Spinal cord (tissue), 10 donors: ENCODE measurements around the gene LRRTM2. TPM values are rescaled to one million over a fixed set of nuclear protein-coding genes. Genes with fewer than 3 reads are reported as not detected.
"Not testable (repeated sequence)": the region's sequence is repeated elsewhere in the genome, so short reads cannot be mapped to it uniquely, and the experiment has no call there.

Experiments used
- DNase-seq, 6 donors: peaks; one replicate each; pipeline versions ENCODE4 v3.0.0 to v3.0.0-alpha.2; 2013 to 2015; ENCODE audit warnings: low spot score in 6 of 6, low read depth in 4 of 6
- H3K27ac ChIP-seq: one replicate; pipeline ENCODE4 v1.5.1; 2013; ENCODE audit warnings: low read depth, low read length, control low read depth
- H3K27me3 ChIP-seq: one replicate; pipeline ENCODE4 v1.6.1; 2013; ENCODE audit warnings: low read length; ENCODE audit not compliant: control insufficient read depth, insufficient read depth
- H3K36me3 ChIP-seq: one replicate; pipeline ENCODE4 v1.6.1; 2013; ENCODE audit warnings: low read length; ENCODE audit not compliant: control insufficient read depth, insufficient read depth
- H3K4me1 ChIP-seq: one replicate; pipeline ENCODE4 v1.6.1; 2013; ENCODE audit warnings: low read length; ENCODE audit not compliant: control insufficient read depth, insufficient read depth
- H3K4me3 ChIP-seq: one replicate; pipeline ENCODE4 v1.5.1; 2013; ENCODE audit warnings: low read depth, low read length, control low read depth
- H3K9me3 ChIP-seq: one replicate; pipeline ENCODE4 v1.6.1; 2013; ENCODE audit warnings: low read length; ENCODE audit not compliant: control insufficient read depth, insufficient read depth
- WGBS: methylation state at CpG from one replicate; pipeline ENCODE4 v1.1.5; 2013; ENCODE audit warnings: missing lambda C conversion rate; ENCODE audit not compliant: insufficient coverage; 5-methylcytosine and 5-hydroxymethylcytosine counted together
- long read RNA-seq, 4 donors: transcript quantifications; one replicate each; lab custom pipeline, GENCODE V29; 2026
- polyA plus RNA-seq, 2 donors: library from polyadenylated mRNA; unstranded; fragments of 120-200 nt; gene quantifications; one replicate each; pipeline ENCODE4 v1.2.1, GENCODE V29; 2013; ENCODE audit not compliant: insufficient read length in 2 of 2
- total RNA-seq, 2 donors: library from RNA; depleted of rRNA in 1 of 2; stranded (reverse); fragments of 120-200 nt in 1 of 2; fragments of >200 nt in 1 of 2; gene quantifications; one replicate each; pipeline versions ENCODE4 v1.2.3 to v1.2.4, GENCODE V29; 2013 to 2014
- donor health status: healthy.

LRRTM2 gene, protein sequence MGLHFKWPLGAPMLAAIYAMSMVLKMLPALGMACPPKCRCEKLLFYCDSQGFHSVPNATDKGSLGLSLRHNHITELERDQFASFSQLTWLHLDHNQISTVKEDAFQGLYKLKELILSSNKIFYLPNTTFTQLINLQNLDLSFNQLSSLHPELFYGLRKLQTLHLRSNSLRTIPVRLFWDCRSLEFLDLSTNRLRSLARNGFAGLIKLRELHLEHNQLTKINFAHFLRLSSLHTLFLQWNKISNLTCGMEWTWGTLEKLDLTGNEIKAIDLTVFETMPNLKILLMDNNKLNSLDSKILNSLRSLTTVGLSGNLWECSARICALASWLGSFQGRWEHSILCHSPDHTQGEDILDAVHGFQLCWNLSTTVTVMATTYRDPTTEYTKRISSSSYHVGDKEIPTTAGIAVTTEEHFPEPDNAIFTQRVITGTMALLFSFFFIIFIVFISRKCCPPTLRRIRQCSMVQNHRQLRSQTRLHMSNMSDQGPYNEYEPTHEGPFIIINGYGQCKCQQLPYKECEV
- total RNA-seq (10 to 100 TPM; 16.8 to 50.4 TPM), polyA plus RNA-seq (10 to 100 TPM; 20.5 to 31.1 TPM)
- long read RNA-seq, donor 1, full-length matches to known transcripts = 3 of 3 reads
- long read RNA-seq, donor 1, partial matches to known transcripts = 0 of 3 reads
- long read RNA-seq, donor 1, other reads (novel, unspliced or antisense) = 0 of 3 reads
- long read RNA-seq, donor 2, full-length matches to known transcripts = 7 of 7 reads
- long read RNA-seq, donor 2, partial matches to known transcripts = 0 of 7 reads
- long read RNA-seq, donor 2, other reads (novel, unspliced or antisense) = 0 of 7 reads
- long read RNA-seq, donor 3, full-length matches to known transcripts = 6 of 6 reads
- long read RNA-seq, donor 3, partial matches to known transcripts = 0 of 6 reads
- long read RNA-seq, donor 3, other reads (novel, unspliced or antisense) = 0 of 6 reads
- long read RNA-seq, donor 4 = 0 reads

DNA sequence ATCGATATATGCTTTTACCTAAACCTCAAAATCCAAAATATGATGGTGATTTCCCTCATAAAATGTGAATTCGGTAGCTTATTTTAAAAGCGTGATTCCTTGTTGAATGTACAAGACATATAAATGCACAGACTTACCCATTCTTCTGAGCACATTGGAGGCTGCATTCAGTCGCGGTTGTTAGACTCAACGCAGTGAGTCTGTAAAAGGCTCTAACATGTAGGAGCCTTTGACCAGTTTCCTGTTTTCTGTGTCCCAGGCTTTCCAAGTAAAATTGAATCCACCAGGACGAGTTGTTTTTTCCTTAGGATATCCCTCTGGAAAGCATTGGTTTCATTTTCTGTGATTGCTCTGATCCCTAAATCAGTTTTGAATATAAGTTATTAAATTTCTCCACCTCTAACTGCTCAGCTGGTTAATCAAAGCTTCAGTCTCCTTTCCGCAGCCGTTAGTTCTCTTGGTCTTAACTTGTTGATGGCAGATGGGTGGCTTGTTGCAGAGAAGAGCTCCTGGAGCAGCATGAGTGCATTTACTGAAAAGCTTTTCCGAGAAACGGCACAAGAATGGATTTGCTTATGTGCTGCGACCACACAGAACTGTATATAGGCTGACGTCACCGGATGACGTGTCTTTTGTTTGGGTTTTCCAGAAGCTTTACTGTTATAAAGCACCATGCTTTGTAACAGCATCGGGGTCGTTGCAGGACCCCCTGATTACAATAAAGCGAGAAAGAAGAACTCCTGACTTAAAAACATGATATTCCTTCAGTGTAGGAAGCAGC lies at the start of gene LRRTM2:
LRRTM2 (minus strand) TSS at position 565 of the 781 bp plus-strand sequence; CDS start at position 141, 424 bp downstream.
- Histone ChIP-seq H3K9me3 (no peaks in the 10 kb centered on the region), H3K27ac (peak within 1 kb of the TSS; percentile 72), H3K4me1 (peaks cover 3% of the 10 kb centered on the region), H3K27me3 (no peaks in the 10 kb centered on the region), H3K36me3 (no peaks in the 10 kb centered on the region), H3K4me3 (peak within 1 kb of the TSS; percentile 57)
- DNase-seq = peak in 5 of 6 donors; percentile 77 to 99 (median 90)
- WGBS = 14% methylated on average over 12 of the region's 18 CpGs

DNA sequence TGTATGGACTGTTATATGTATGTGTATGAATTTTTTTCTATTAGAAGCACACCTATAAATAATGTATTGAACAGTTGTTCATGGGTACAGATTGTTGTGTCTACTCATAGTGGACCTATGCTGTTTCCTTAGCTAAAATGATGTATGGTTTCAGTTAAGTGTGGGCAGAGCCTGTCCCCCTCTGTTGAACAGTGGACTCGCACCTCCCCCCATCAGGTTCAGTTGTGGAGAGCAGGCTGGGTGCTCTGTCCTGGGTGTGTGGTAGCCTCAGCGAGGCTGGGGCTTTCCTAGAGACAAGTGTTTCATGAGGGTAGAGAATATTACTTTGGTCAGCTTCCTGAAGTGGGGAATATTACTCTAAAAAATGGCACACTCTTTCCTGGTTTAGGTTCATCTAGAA lies 47.4 kb upstream of the LRRTM2 start:
- Histone ChIP-seq H3K27ac (no peak overlapping the region), H3K4me3 (no peak overlapping the region), H3K27me3 (no peaks in the 10 kb centered on the region), H3K9me3 (no peaks in the 10 kb centered on the region), H3K36me3 (peaks cover 27% of the 10 kb centered on the region), H3K4me1 (peaks cover 10% of the 10 kb centered on the region)
- WGBS = no CpG with 5 or more reads among the region's 2 CpGs
- no peak for DNase-seq

DNA sequence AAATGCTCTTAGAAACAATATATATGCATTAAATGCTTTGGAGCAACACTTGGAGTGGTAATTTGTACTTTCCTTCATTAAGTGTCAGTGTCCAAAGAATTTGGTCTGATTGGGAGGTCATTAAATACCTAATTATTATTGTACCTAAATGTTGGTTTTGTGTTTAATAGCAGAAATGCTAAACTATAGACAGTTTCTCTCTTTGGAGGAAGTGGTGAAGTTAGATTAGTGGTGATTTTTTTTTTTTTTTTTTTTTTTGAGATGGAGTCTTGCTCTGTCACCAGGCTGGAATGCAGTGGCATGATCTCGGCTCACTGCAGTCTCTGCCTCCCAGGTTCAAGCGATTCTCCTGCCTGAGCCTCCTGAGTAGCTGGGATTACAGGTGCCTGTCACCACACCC lies 46.2 kb upstream of the LRRTM2 start:
- not testable (repeated sequence) for H3K4me3 ChIP-seq, H3K4me1 ChIP-seq, H3K27me3 ChIP-seq, H3K27ac ChIP-seq, DNase-seq, H3K9me3 ChIP-seq
- no CpG with 5 or more reads among the region's 2 CpGs for WGBS
- peaks cover 19% of the 10 kb centered on the region for H3K36me3 ChIP-seq

DNA sequence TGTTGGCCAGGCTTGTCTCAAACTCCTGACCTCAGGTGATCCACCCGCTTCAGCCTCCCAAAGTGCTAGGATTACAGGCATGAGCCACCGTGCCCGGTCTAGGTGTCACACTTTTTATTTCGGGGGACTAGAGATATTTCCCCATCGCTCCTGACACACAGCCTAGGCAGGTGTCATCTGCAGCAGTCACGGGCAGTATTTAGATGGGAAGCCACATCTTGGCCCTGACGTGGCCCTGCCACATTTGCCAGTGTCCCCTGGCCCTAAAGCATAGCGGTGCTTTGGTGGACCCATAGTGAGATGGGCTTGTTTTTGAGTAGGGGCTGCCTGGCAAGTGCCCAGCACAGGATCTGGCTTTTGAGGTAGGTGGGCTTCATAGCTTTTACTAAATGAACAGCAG lies 45.0 kb upstream of the LRRTM2 start:
- no peaks in the 10 kb centered on the region for H3K9me3 ChIP-seq
- H3K36me3 ChIP-seq = peaks cover 7% of the 10 kb centered on the region
- no peaks in the 10 kb centered on the region for H3K27me3 ChIP-seq
- DNase-seq = no peak
- H3K4me3 ChIP-seq = no peak overlapping the region
- no peak overlapping the region for H3K27ac ChIP-seq
- H3K4me1 ChIP-seq = peaks cover 4% of the 10 kb centered on the region
- WGBS = 95% methylated on average over 7 of the region's 8 CpGs

DNA sequence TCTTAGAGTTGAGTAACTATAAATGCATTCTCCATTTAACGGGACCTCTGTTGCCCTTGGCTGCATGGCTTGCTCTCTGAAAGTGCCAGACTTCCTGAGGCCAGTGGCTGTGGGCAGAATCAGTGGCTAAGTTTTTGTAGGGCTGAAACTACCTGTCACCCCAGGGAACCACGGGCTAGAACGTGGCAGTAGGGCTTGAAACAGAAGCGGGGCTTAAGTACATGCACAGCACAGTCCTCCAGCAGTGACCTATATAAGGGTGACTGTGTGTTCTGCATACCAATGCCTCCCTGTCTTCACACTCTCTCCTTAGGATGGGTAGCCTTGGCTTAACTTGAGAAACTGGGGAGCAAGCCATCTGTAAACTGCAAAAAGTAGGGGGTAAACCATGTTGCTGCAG lies 43.6 kb upstream of the LRRTM2 start:
- peak in 1 of 6 donors; percentile 45 for DNase-seq
- WGBS = 7% methylated on average over 3 of the region's 4 CpGs
- Histone ChIP-seq H3K9me3 (no peaks in the 10 kb centered on the region), H3K27me3 (no peaks in the 10 kb centered on the region), H3K4me3 (no peak overlapping the region), H3K27ac (no peak overlapping the region), H3K4me1 (peaks cover 4% of the 10 kb centered on the region), H3K36me3 (peaks cover 4% of the 10 kb centered on the region)

DNA sequence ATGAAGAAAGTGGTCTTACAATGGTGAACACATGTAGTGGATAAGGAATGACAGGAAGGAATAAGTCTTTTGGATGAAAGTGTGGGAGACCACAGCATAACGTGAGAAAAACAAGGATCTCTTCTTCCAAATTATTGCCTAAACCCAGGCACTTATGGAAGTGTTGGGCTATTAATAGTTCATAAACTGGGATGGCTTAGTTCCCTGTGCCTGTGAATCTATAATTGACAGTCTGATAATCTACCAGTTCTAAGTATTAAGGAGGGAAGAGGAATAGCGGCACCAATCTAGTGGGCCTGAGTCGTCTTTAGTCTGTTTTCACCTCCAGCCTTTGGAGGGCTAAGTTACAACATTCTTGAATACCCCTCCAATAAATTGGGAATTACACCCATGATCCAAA lies 39.2 kb upstream of the LRRTM2 start:
- no peak for DNase-seq
- H3K27ac ChIP-seq = no peak overlapping the region
- no CpG with 5 or more reads among the region's 3 CpGs for WGBS
- H3K27me3 ChIP-seq = no peaks in the 10 kb centered on the region
- peaks cover 4% of the 10 kb centered on the region for H3K36me3 ChIP-seq
- H3K9me3 ChIP-seq = no peaks in the 10 kb centered on the region
- H3K4me3 ChIP-seq = no peak overlapping the region
- H3K4me1 ChIP-seq = peaks cover 4% of the 10 kb centered on the region

DNA sequence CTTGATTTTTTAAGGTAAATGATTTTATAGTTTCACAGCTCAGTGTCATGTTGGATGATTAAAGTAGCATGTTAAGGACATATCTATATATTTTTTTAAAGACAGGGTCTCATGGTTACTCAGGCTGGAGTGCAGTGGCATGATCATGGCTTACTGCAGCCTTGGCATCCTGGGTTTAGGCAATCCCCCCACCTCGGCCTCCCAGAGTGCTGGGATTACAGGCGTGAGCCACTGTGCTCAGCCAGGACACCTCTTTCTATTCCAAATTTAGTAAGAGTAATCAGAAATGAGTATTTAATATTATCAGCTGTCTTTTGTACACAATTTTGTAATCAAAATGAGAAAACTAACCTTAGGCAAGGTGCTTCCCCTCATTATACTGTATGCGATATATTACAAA lies 38.6 kb upstream of the LRRTM2 start:
- Histone ChIP-seq H3K4me3 (no peak overlapping the region), H3K9me3 (no peaks in the 10 kb centered on the region), H3K27me3 (no peaks in the 10 kb centered on the region), H3K4me1 (peaks cover 4% of the 10 kb centered on the region), H3K36me3 (peaks cover 4% of the 10 kb centered on the region), H3K27ac (no peak overlapping the region)
- WGBS = no CpG with 5 or more reads among the region's 3 CpGs
- no peak for DNase-seq

DNA sequence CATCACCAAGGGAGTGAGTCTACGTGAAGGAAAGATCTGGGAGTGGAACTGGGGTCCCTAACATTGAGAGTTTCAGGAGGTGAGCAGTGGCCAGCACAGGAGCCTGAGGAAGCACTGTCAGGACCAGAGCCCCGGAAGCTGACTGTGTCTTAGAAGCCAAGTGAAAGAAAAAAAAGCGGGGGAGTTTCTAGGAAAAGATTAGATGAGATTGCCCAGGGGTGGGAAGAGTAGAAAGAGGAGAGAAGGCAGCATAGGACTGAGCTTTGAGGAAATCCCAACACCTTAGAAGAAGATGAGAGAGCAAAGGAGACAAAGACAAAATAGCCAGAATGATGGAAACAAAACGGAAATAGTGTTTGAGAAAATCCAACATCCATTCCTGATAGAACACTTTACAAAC lies 37.0 kb upstream of the LRRTM2 start:
- Histone ChIP-seq H3K27ac (no peak overlapping the region), H3K4me3 (no peak overlapping the region), H3K27me3 (no peaks in the 10 kb centered on the region), H3K4me1 (no peaks in the 10 kb centered on the region), H3K36me3 (peaks cover 4% of the 10 kb centered on the region), H3K9me3 (no peaks in the 10 kb centered on the region)
- 90% methylated on average over 3 of the region's 4 CpGs for WGBS
- DNase-seq = no peak

DNA sequence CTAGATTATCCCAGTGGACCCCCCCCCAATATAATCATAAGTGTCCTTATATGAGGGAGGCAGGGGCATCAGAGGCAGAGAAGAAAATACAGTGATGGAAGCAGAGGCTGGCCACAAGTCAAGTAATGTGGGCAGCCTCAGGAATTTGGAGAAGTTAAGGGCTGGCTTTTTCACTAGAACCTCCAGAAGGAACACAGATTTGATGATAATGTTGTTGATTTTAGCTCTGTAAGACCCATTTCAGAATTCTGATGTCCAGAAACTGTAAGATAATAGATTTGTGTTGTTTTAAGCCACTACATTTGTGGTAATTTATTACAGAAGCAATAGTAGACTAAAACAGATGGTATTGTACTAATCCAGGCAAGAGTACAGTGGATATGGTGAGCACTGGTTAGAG lies 36.3 kb upstream of the LRRTM2 start:
- no peak overlapping the region for H3K4me3 ChIP-seq
- H3K27ac ChIP-seq = no peak overlapping the region
- H3K27me3 ChIP-seq = no peaks in the 10 kb centered on the region
- no peak for DNase-seq
- peaks cover 4% of the 10 kb centered on the region for H3K36me3 ChIP-seq
- no peaks in the 10 kb centered on the region for H3K9me3 ChIP-seq
- H3K4me1 ChIP-seq = no peaks in the 10 kb centered on the region
